ELF-1 (cell line): ENCODE results near the gene TRAPPC2.
A peak's percentile ranks its signal among the peaks of the same experiment; 100 is the strongest.

ENCODE experiments used
- DNase-seq: peaks from one replicate; pipeline ENCODE4 v3.0.0-alpha.2; 2016; ENCODE audit warnings: low read depth, low spot score

TRAPPC2 gene

DNA sequence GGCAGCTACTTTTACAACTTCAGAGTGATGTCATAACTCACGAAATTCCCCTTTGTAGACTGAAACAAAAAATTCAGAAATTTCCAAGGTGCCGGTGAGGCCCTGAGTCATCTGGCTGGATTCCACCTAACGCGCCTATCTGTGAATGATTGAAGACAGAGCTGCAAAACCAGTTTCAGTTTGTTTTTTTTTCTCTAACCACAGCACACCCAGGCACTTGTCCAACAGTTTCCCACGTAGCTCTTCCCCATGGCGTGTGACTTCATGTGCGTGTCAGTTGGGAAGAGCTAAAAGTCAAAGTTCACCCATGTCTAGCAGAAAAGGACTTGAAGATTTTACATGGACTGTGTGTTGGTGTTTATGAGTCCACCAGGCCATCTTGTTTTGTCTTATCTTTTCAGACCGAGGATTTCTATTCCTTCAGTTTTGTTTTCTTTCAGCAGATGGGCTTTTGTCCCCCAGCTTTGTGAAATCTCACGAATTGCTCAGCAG is 65.1 kb downstream of the TRAPPC2 start:
- peak; percentile 88 for DNase-seq

DNA sequence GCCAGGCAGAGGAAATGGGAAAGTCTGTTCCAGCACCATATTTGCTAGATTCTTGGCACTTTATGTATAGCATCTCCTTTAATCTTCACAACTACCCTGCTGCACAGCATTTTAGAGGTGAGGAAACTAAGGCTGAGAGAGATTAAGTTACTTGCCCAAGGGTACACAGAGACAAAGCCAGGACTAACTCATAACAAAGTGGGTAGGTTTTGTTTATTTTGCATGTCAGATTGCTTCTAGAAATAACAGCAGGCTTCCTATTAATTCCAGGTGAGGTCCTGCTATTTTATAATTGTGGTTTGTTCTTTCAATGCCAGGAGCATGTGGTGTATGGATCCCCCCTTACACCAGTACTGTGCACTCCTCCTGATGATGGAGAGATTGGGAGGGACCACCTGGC is 66.5 kb downstream of the TRAPPC2 start:
- DNase-seq, result no peak

- no peak for DNase-seq
These were observed 67.6 kb downstream of the TRAPPC2 start for GRCh38 chrX:13666836-13667235.

DNA sequence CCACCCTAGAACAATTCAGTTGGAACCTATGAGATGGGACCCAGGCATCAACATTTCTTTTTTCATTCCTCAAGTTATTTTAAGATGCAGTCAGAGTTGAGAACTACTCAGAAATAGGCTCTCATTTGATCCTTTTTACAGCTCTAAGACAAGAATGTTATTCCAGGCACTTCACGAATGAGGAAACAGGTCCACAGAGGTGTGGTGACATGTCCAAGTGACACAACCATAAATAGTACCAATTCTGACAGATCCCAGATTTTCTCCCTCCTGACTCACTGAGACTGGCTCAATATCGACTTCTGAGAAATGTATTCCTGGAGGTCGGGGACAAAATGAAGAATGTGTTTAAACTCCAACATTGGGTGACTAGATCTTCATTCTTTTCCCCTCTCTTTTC is 70.4 kb downstream of the TRAPPC2 start:
- DNase-seq, result no peak

DNA sequence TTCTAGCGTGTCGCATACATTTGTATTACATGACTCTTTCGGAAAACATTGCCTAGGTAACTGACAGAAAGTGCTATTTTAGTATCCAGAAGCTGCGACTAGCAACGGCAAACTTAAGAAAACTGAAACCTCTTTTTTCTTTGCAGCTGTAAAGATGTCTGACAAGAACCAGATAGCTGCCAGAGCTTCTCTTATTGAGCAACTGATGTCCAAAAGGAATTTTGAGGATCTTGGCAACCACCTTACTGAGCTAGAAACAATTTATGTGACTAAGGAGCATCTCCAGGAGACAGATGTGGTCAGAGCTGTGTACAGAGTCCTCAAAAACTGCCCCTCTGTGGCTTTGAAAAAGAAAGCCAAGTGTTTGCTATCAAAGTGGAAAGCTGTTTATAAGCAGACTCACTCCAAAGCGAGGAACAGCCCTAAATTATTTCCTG is 72.0 kb downstream of the TRAPPC2 start:
- DNase-seq, result no peak
